Body of pancreas (tissue), 4 donors: Measurements from ENCODE around the gene SLC2A8. TPM values are rescaled to one million over a fixed set of nuclear protein-coding genes. Genes with fewer than 3 reads are reported as not detected.

ENCODE experiments used
- ATAC-seq: fragments of 150-250 bp; one replicate; pipeline ENCODE4 v1.9.1; 2016
- DNase-seq, 4 donors: peaks; one replicate each; pipeline ENCODE4 v3.0.0-alpha.2; 2019
- H3K27ac ChIP-seq, 4 donors: fragments of 200-600 bp; sonication (generic); 1 replicate in 3 of 4; 2 replicates in 1 of 4; pipeline versions ENCODE4 v1.5.1 to v1.6.1; 2016 to 2019; ENCODE audit warnings: mild to moderate bottlenecking in 1 of 4, mixed read lengths in 1 of 4, moderate library complexity in 1 of 4
- H3K27me3 ChIP-seq, 2 donors: fragments of 200-600 bp; sonication (generic); one replicate each; pipeline ENCODE4 v1.6.0; 2016; ENCODE audit warnings: mild to moderate bottlenecking in 1 of 2
- H3K36me3 ChIP-seq, 2 donors: fragments of 200-600 bp; sonication (generic); replicated peaks in 1 of 2; 2 replicates each; pipeline ENCODE4 v1.5.1; 2016; ENCODE audit warnings: low read depth in 2 of 2; ENCODE audit not compliant: insufficient read depth in 1 of 2
- H3K4me1 ChIP-seq: fragments of 200-600 bp; sonication (generic); one replicate; pipeline ENCODE4 v1.6.0; 2016
- H3K4me3 ChIP-seq, 2 donors: fragments of 200-600 bp; sonication (generic); 1 replicate in 1 of 2; 2 replicates in 1 of 2; pipeline ENCODE4 v1.5.1; 2016 to 2019
- H3K9me3 ChIP-seq, 3 donors: fragments of 200-600 bp; sonication (generic); 1 replicate in 2 of 3; 2 replicates in 1 of 3; pipeline ENCODE4 v1.5.1; 2016
- POLR2A ChIP-seq, 3 donors: fragments of 450-650 bp; IDR thresholded peaks; one replicate each; pipeline ENCODE4 v1.6.1; 2016; ENCODE audit warnings: antibody characterized with exemption in 3 of 3, mild to moderate bottlenecking in 2 of 3
- WGBS, 2 donors: methylation state at CpG; one replicate each; pipeline ENCODE4 v1.1.5; 2017; 5-methylcytosine and 5-hydroxymethylcytosine counted together
- intact Hi-C: fragments of 100-400 bp; cut with DNase I; formaldehyde crosslinking; loops from one replicate; pipeline ENCODE4 v1.15.1; 2023
- total RNA-seq, 2 donors: library from RNA; depleted of rRNA; stranded (reverse); fragments of >200 nt; gene quantifications; one replicate each; pipeline ENCODE4 v1.1.0, GENCODE V29; 2016
- TF ChIP-seq, protein P1 (sequence below), 7 experiments: fragments of 450-650 bp in 4 of 7; fragments of 200-600 bp in 3 of 7; sonication (generic) in 3 of 7; IDR thresholded peaks; one replicate each; pipeline ENCODE4 v1.5.1; 2016 to 2019; ENCODE audit warnings: antibody characterized with exemption in 7 of 7

The SLC2A8 gene
- total RNA-seq, 2 donors from 2014 or later, result 10.9 to 18.2 TPM

- Histone ChIP-seq H3K4me1 (no peaks in the 10 kb centered on the region), H3K4me3 (no peak overlapping the region), H3K27me3 (no peaks in the 10 kb centered on the region), H3K9me3 (no peaks in the 10 kb centered on the region), H3K36me3 (no peaks in the 10 kb centered on the region), H3K27ac (no peak overlapping the region)
- DNase-seq (no peak), ATAC-seq (no peak)
- intact Hi-C loops, result no loop called here
- WGBS, 2 donors, result 63 to 69% methylated on average over 4 of the region's 4 CpGs
- TF ChIP-seq, protein P1, sequence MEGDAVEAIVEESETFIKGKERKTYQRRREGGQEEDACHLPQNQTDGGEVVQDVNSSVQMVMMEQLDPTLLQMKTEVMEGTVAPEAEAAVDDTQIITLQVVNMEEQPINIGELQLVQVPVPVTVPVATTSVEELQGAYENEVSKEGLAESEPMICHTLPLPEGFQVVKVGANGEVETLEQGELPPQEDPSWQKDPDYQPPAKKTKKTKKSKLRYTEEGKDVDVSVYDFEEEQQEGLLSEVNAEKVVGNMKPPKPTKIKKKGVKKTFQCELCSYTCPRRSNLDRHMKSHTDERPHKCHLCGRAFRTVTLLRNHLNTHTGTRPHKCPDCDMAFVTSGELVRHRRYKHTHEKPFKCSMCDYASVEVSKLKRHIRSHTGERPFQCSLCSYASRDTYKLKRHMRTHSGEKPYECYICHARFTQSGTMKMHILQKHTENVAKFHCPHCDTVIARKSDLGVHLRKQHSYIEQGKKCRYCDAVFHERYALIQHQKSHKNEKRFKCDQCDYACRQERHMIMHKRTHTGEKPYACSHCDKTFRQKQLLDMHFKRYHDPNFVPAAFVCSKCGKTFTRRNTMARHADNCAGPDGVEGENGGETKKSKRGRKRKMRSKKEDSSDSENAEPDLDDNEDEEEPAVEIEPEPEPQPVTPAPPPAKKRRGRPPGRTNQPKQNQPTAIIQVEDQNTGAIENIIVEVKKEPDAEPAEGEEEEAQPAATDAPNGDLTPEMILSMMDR (IDR thresholded peaks at IDR 0.05), result no peak
- TF ChIP-seq POLR2A (IDR thresholded peaks at IDR 0.05), result no peak
Measured at GRCh38 chr9:127389381-127390247, 7.4 kb upstream of the SLC2A8 start.

GRCh38 chr9:127390248-127390545 is 6.8 kb upstream of the SLC2A8 start:
- Histone ChIP-seq H3K27ac (no peak overlapping the region), H3K4me3 (no peak overlapping the region)

DNA sequence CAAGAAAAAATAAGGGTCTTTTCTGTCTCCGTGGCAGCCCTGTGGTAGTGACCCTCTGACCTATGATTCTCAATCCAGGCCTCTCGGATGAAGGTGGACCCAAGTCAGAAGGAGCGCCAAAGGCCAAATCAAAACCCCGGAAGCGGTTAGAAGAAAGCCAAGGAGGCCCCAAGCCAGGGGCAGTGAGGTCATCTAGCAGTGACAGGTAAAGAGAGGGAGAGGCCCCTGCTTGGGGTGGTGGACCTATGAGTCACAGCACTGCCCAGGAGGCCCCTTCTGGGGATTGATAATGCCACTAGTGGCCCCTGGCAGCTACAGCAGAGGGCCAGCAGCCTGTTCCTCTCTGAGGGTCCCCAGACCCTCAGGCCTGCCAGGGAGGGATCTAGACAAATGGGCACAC is 6.4 kb upstream of the SLC2A8 start:
- Histone ChIP-seq H3K27me3 (no peaks in the 10 kb centered on the region), H3K4me1 (no peaks in the 10 kb centered on the region), H3K4me3 (no peak overlapping the region), H3K9me3 (no peaks in the 10 kb centered on the region), H3K27ac (no peak overlapping the region), H3K36me3 (no peaks in the 10 kb centered on the region)
- intact Hi-C loops, result no loop called here
- WGBS, 2 donors, result 75 to 77% methylated on average over 5 of the region's 5 CpGs
- TF ChIP-seq, protein P1 (IDR thresholded peaks at IDR 0.05), result no peak
- no peak for TF ChIP-seq POLR2A (IDR thresholded peaks at IDR 0.05)
- no peak for ATAC-seq
- no peak for DNase-seq

More at GRCh38 chr9:127390248-127390545, 6.8 kb upstream of the SLC2A8 start:
- intact Hi-C loops, result no loop called here
- DNase-seq (no peak), ATAC-seq (no peak)
- Histone ChIP-seq H3K36me3 (no peaks in the 10 kb centered on the region), H3K9me3 (no peaks in the 10 kb centered on the region), H3K27me3 (no peaks in the 10 kb centered on the region), H3K4me1 (no peaks in the 10 kb centered on the region)
- 67 to 77% methylated on average over 2 of the region's 2 CpGs for WGBS, 2 donors
- TF ChIP-seq, protein P1 (IDR thresholded peaks at IDR 0.05), result no peak
- no peak for TF ChIP-seq POLR2A (IDR thresholded peaks at IDR 0.05)

- Histone ChIP-seq H3K4me1 (peaks cover 4% of the 10 kb centered on the region), H3K4me3 (no peak overlapping the region), H3K27me3 (no peaks in the 10 kb centered on the region), H3K36me3 (no peaks in the 10 kb centered on the region), H3K27ac (no peak overlapping the region), H3K9me3 (no peaks in the 10 kb centered on the region)
- intact Hi-C loops, result no loop called here
- DNase-seq, result no peak
- TF ChIP-seq, protein P1 (IDR thresholded peaks at IDR 0.05), result no peak
- no peak for TF ChIP-seq POLR2A (IDR thresholded peaks at IDR 0.05)
- ATAC-seq, result no peak
- 80 to 87% methylated on average over 5 of the region's 5 CpGs for WGBS, 2 donors
Measured at GRCh38 chr9:127392166-127392565, 4.8 kb upstream of the SLC2A8 start.

- TF ChIP-seq POLR2A (IDR thresholded peaks at IDR 0.05), result no peak
- TF ChIP-seq, protein P1 (IDR thresholded peaks at IDR 0.05), result no peak
- Histone ChIP-seq H3K9me3 (no peaks in the 10 kb centered on the region), H3K27me3 (no peaks in the 10 kb centered on the region), H3K36me3 (no peaks in the 10 kb centered on the region), H3K4me3 (no peak overlapping the region), H3K4me1 (peaks cover 9% of the 10 kb centered on the region), H3K27ac (no peak overlapping the region)
- DNase-seq, result no peak
- WGBS, 2 donors, result 89 to 91% methylated on average over 5 of the region's 5 CpGs
- intact Hi-C loops, result no loop called here
- ATAC-seq, result no peak
Measured at GRCh38 chr9:127392976-127393375, 4.0 kb upstream of the SLC2A8 start.
